ENCODE data around the gene KIAA1755. TPM values are rescaled to one million over a fixed set of nuclear protein-coding genes. Genes with fewer than 3 reads are reported as not detected.

The KIAA1755 gene
- total and polyA plus RNA-seq, 2 donors (not counting 1 experiment from before 2014, with no cell fraction given): not detected

- Histone ChIP-seq H4K20me1 (ENCODE audit: control insufficient read depth, insufficient read depth, low read length, poor library complexity, severe bottlenecking) (no peaks in the 10 kb centered on the region), H2AFZ (ENCODE audit: insufficient read depth, low read depth, low read length, poor library complexity, severe bottlenecking) (no peak overlapping the region), H3K9ac (ENCODE audit: low read length) (no peak overlapping the region), H3K27ac (ENCODE audit: low read length in 2 of 2) (no peak overlapping the region), H3K79me2 (ENCODE audit: control insufficient read depth, insufficient read depth, low read length) (no peaks in the 10 kb centered on the region), H3K4me2 (replicated peaks; ENCODE audit: low read depth, low read length, poor library complexity, severe bottlenecking) (no peak overlapping the region), H3K4me3 (ENCODE audit: control extremely low read depth in 1 of 5, extremely low read depth in 1 of 5, insufficient read depth in 1 of 5, low read depth in 2 of 5, low read length in 4 of 5) (no peak overlapping the region), H3K4me1 (ENCODE audit: control insufficient read depth in 2 of 2, insufficient read depth in 2 of 2, low read length in 2 of 2) (no peaks in the 10 kb centered on the region), H3K36me3 (replicated peaks in 1 of 2; ENCODE audit: control extremely low read depth in 1 of 2, control insufficient read depth in 1 of 2, extremely low read depth in 1 of 2, insufficient read depth in 2 of 2, low read length in 1 of 2) (no peaks in the 10 kb centered on the region), H3K27me3 (replicated peaks in 1 of 4; ENCODE audit: control extremely low read depth in 1 of 4, control insufficient read depth in 3 of 4, insufficient read depth in 4 of 4, low read length in 3 of 4) (no peaks in the 10 kb centered on the region), H3K9me3 (ENCODE audit: control extremely low read depth in 1 of 3, control insufficient read depth in 2 of 3, insufficient read depth in 1 of 3, low read length in 2 of 3) (no peaks in the 10 kb centered on the region)
- peak; percentile 58 for ATAC-seq (ENCODE audit: low read depth)
- no peak overlapping the region for H3K27ac Mint-ChIP-seq
- 75% methylated on average over 5 of the region's 7 CpGs for WGBS (ENCODE audit: insufficient coverage)
- ChIA-PET POLR2A (interaction anchor here (1.1 kb wide), 1 partner anchor 16 kb away, joined by 3 read pairs; no protein-coding TSS in a partner anchor), CTCF (interaction anchor here (1.5 kb wide), 1 partner anchor 124 kb away, joined by 3 read pairs; no protein-coding TSS in a partner anchor)
- no peak overlapping the region for H3K4me3 Mint-ChIP-seq
- no peak for DNase-seq
- H3K4me1 Mint-ChIP-seq: peaks cover 3% of the 10 kb centered on the region
- H3K27me3 Mint-ChIP-seq: peaks cover 30% of the 10 kb centered on the region
- TF ChIP-seq EZH2 (IDR thresholded peaks at IDR 0.05; ENCODE audit: borderline replicate concordance, insufficient read depth, low read depth, low read length, poor library complexity, severe bottlenecking) (no peak), CTCF (IDR thresholded peaks at IDR 0.05) (no peak)
- no peaks in the 10 kb centered on the region for H3K9me3 Mint-ChIP-seq (ENCODE audit: insufficient read depth)
- intact Hi-C loops (cut with micrococcal nuclease): no loop called here
These were observed 79.2 kb downstream of the KIAA1755 start for GRCh38 chr20:38181207-38181801.

DNA sequence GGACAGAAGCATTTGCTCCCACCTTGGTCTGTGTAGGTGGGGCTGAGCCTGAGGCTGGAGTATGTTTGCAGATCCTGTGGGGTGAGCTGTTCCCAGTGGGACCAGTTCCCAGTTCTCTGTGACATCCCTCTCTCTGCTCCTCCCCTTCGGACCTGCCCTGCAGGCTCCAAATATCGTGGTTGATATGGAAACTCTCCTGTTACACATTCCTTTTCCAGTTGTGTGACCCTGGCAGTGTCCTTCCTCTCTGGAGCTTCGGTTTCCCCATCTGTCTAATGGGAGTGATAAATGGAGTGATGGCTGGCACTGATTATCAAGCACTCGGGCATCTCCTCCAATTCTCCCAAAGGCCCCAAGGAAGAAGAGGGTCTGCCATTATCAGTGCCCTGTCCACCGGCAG lies 79.8 kb downstream of the KIAA1755 start:
- H3K9me3 Mint-ChIP-seq (ENCODE audit: insufficient read depth): no peaks in the 10 kb centered on the region
- Histone ChIP-seq H3K4me1 (ENCODE audit: control insufficient read depth in 2 of 2, insufficient read depth in 2 of 2, low read length in 2 of 2) (no peaks in the 10 kb centered on the region), H3K27ac (ENCODE audit: low read length in 2 of 2) (no peak overlapping the region), H3K27me3 (replicated peaks in 1 of 4; ENCODE audit: control extremely low read depth in 1 of 4, control insufficient read depth in 3 of 4, insufficient read depth in 4 of 4, low read length in 3 of 4) (peaks cover 0 to 2% (median 0%) of the 10 kb centered on the region in 4 experiments), H2AFZ (ENCODE audit: insufficient read depth, low read depth, low read length, poor library complexity, severe bottlenecking) (no peak overlapping the region), H3K4me2 (replicated peaks; ENCODE audit: low read depth, low read length, poor library complexity, severe bottlenecking) (no peak overlapping the region), H4K20me1 (ENCODE audit: control insufficient read depth, insufficient read depth, low read length, poor library complexity, severe bottlenecking) (no peaks in the 10 kb centered on the region), H3K4me3 (ENCODE audit: control extremely low read depth in 1 of 5, extremely low read depth in 1 of 5, insufficient read depth in 1 of 5, low read depth in 2 of 5, low read length in 4 of 5) (no peak overlapping the region), H3K9me3 (ENCODE audit: control extremely low read depth in 1 of 3, control insufficient read depth in 2 of 3, insufficient read depth in 1 of 3, low read length in 2 of 3) (no peaks in the 10 kb centered on the region), H3K36me3 (replicated peaks in 1 of 2; ENCODE audit: control extremely low read depth in 1 of 2, control insufficient read depth in 1 of 2, extremely low read depth in 1 of 2, insufficient read depth in 2 of 2, low read length in 1 of 2) (no peaks in the 10 kb centered on the region), H3K79me2 (ENCODE audit: control insufficient read depth, insufficient read depth, low read length) (no peaks in the 10 kb centered on the region), H3K9ac (ENCODE audit: low read length) (no peak overlapping the region)
- intact Hi-C loops (cut with micrococcal nuclease): no loop called here
- peaks cover 30% of the 10 kb centered on the region for H3K27me3 Mint-ChIP-seq
- peaks cover 3% of the 10 kb centered on the region for H3K4me1 Mint-ChIP-seq
- H3K4me3 Mint-ChIP-seq: no peak overlapping the region
- no peak for ATAC-seq (ENCODE audit: low read depth)
- DNase-seq: no peak
- 93% methylated on average over 3 of the region's 5 CpGs for WGBS (ENCODE audit: insufficient coverage)
- no peak overlapping the region for H3K27ac Mint-ChIP-seq
- TF ChIP-seq CTCF (IDR thresholded peaks at IDR 0.05) (no peak), EZH2 (IDR thresholded peaks at IDR 0.05; ENCODE audit: borderline replicate concordance, insufficient read depth, low read depth, low read length, poor library complexity, severe bottlenecking) (no peak)
- CTCF ChIA-PET: interaction anchor here (0.6 to 1.5 kb wide), 2 partner anchors 33 to 123 kb away, joined by 3 read pairs; no protein-coding TSS in a partner anchor
- POLR2A ChIA-PET: interaction anchor here (1.1 kb wide), 1 partner anchor 17 kb away, joined by 3 read pairs; no protein-coding TSS in a partner anchor
